ENCODE results near the gene TEX44.
A peak's percentile ranks its signal among the peaks of the same experiment; 100 is the strongest.
"Not testable (repeated sequence)": the region's sequence is repeated elsewhere in the genome, so short reads cannot be mapped to it uniquely, and the experiment has no call there.

Gene TEX44

DNA sequence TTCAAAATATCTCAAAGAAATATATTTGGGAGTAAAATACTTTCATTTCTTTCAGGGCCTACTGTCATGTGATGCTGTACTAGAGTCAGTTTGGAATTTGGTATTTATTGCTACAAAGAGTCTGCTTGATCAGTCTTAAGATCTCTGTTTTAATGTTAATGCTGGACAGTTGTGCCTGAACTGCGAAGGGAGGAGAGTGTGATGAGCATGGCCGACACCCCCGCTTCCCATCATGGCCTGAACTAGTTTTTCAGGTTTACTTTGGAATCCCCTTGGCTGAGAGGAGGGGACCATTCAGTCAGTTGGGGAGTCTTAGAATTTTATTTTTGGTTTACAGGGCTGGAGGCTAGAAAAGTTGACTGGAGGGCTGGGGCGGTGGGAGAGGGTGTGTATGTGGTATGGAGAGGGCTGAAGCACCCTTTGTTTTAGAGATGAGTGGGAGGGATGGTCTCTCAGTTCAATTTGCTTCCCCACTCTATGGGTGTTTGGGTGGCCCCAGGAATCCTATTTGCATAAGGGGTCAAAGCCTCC, 20.9 kb upstream of the TEX44 start:
- no peak for DNase-seq

GRCh38 chr2:231573096-231573495, 19.6 kb upstream of the TEX44 start:
- no peak for DNase-seq

GRCh38 chr2:231573698-231574421, 18.8 kb upstream of the TEX44 start:
- no peak for DNase-seq

GRCh38 chr2:231575612-231576256, 16.9 kb upstream of the TEX44 start:
- DNase-seq = no peak

GRCh38 chr2:231576465-231576864, 16.2 kb upstream of the TEX44 start:
- DNase-seq = no peak

DNA sequence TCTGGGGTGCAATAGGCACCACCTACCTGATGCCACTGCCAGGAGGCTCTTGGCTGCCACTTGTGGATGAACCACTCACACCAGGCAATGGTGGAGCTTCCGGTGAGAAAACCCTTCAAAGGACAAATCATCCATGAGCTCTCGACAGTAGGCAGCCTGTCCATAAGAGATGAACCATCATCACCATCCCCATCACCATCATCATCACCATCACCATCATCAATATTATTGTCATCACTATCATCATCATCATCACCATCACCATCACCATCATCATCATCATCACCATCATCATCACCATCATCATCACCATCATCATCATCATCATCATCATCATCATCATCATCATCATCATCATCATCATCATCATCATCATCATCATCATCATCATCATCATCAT, 14.0 kb upstream of the TEX44 start:
- not testable (repeated sequence) for DNase-seq

- no peak for DNase-seq
Observed at GRCh38 chr2:231579560-231579959, 13.1 kb upstream of the TEX44 start.

GRCh38 chr2:231581328-231581727, 11.3 kb upstream of the TEX44 start:
- no peak for DNase-seq

- DNase-seq = no peak
Observed at GRCh38 chr2:231583982-231584381, 8.7 kb upstream of the TEX44 start.

GRCh38 chr2:231587744-231588143, 4.9 kb upstream of the TEX44 start:
- DNase-seq = not testable (repeated sequence)

GRCh38 chr2:231589656-231590055, 3.0 kb upstream of the TEX44 start:
- no peak for DNase-seq

DNA sequence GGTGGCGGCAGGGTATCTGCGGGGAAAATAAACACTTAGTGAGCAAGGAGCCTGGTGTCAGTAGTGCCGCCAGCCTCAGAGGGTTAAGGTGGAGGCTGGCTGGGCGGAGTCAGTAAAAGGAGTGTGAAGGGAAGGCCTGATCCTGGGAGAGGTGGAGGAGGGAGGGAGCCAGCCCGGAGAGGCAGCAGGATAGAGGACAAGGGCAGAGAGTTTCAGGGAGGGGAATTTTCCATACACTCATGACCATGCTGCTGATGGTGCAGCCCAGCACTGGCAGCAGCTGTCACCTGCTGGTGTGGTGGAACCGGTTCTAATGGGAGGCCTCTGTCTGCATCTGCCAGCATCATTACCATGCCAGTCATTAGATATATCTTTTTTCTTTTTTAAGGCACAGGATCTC, 2.0 kb upstream of the TEX44 start:
- DNase-seq = no peak

DNA sequence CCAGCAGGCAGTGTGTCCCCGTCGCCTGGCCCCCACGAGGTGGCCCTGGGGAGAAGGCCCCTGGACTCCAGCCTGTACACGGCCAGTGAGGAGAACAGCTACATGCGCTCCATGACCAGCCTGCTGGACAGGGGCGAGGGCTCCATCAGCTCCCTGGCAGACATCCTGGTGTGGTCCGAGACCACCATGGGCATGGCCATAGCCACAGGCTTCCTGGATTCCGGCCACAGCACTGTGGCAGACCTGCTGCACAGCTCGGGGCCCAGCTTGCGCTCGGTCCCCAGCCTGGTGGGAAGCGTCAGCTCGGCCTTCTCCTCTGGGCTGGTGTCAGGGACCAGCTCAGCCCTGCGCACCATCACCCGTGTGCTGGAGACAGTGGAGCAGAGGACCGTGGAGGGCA, 1.0 kb downstream of the TEX44 start:
- no peak for DNase-seq

DNA sequence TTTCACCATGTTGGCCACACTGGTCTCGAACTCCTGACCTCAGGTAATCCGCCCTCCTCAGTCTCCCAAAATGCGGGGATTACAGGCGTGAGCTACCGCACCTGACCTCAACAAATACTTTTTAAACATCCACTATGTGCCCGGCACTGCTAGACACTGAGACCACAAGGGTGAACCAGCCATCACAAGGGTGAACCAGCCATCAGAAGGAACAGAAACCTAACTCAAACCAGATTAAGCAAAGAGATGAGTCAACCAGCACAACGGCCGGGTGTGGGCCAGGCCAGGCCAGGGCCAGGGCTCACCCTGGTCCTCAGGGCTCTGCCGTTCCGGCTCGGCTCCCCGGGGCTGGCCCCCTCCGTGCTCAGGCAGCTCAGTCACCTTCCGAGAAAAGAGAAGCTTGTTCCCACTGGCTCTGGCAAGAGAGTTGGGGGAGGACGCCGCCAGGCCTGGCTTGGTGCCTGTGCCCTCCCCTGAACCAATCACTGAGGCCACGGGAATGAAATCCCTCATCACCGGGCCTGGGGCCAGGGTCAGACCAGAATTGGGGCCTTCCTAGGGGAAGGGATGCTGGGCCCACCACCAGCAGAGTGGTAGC, 4.4 kb downstream of the TEX44 start:
- no peak for DNase-seq

DNA sequence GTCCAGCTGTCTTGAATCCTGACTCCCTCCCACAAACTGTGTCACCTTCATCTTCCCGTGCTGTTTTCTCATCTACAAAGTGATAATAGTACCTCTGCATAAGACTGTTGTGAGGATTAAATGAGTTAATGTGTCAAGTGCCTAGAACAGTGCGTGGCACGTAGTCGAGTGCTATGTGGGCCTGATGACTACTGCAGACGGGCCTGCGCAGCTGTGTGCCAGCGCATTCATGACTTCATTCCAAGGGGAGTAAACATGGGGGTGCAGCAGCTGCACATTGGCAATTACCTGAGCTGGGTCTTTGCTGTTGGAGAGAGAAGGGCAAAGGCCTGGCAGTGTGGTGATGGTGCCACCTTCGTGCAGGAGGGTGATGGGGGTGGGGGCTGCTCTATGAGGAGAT, 5.0 kb downstream of the TEX44 start:
- DNase-seq = no peak

DNA sequence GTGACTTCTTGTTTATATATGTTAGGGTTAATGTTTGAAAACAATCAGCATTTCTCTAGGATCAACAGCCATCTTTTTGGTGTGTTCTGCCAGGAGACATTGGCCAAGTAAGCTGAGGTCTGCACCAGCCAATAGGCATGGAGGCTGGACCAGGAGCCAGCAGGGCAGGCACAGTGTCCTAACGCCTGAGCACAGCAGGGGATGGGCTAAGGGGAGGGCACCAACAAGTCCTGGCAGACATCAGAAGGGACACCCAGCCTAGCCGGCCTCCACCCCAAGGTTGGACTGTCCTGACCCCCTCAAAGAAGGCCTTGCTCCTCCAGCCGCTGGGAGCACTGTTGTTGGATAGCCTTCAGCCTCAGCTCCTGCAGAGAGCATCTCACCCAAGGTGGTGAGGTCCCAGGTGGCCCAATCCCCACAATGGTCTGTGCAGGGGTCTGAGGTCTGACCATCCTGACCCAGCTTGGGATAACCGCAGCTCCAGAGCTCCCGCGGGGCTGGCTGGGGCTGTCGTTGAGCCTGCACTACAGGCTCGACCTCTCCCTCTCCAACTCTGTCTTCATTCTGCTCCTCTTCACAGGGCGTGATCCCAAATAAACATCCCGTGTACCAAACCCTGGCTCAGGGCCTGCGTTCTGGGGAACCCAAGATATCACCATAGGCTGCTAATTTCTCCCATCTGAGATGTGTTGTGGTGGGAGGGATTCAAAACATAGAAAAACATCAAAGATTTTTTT, 8.1 kb downstream of the TEX44 start:
- DNase-seq = no peak

DNA sequence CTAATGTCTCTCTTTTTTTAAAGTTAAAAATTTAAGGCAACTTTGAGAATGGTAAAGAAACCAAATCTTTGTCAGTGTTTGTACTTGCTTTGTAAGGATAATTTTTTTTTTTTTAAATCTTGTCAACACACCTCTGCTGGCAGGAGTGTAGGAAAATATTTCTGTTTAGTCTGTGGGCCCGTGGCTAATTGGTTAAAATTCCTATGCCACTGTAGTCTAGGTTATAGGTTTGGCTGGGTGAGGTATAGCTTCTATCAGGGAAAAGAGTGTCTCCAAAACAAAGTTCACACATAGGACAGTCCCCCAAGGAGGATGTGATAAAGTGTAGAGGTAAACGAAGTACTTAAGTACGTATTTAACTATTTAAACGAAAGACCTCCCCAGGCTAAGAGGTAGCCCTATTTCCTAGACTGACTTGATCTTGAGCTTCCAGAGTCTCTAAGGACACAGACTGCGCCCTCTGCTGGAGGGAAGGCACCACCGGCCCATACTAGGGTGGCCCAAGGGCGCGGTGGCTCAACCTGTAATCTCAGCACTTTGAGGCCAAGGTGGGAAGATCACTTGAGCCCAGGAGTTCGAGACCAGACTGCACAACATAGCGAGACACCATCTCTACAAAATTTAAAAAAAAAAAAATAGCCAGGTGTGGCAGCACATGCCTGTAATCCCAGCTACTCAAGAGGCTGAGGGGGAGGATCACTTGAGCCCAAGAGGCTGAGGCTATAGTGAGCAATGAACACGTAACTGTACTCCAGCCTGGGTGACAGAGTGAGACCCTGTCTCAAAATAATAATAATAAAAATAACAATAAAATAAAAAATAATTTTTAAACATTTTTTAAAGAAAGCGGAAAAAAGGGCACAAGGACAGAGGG, 8.9 kb downstream of the TEX44 start:
- DNase-seq = peak; percentile 57 to 64

GRCh38 chr2:231602859-231603467, 10.3 kb downstream of the TEX44 start:
- DNase-seq = no peak

GRCh38 chr2:231604101-231604684, 11.5 kb downstream of the TEX44 start:
- no peak for DNase-seq

GRCh38 chr2:231604685-231605606, 12.3 kb downstream of the TEX44 start:
- peak; percentile 37 to 46 for DNase-seq

Measured in Kasumi-1 (cell line).